Testis (tissue), 2 donors: Measurements from ENCODE around the gene COL6A2.

Source experiments
- POLR2A ChIP-seq: fragments of 450-650 bp; IDR thresholded peaks from one replicate; pipeline ENCODE4 v1.6.1; 2017; ENCODE audit warnings: antibody characterized with exemption, mild to moderate bottlenecking, moderate library complexity
- TF ChIP-seq, protein P1 (sequence below), 3 experiments: fragments of 450-650 bp in 2 of 3; fragments of 200-600 bp in 1 of 3; sonication (generic) in 1 of 3; IDR thresholded peaks; one replicate each; pipeline ENCODE4 v1.5.1; 2016 to 2019; ENCODE audit warnings: antibody characterized with exemption in 3 of 3, mild to moderate bottlenecking in 2 of 3, moderate library complexity in 1 of 3

DNA sequence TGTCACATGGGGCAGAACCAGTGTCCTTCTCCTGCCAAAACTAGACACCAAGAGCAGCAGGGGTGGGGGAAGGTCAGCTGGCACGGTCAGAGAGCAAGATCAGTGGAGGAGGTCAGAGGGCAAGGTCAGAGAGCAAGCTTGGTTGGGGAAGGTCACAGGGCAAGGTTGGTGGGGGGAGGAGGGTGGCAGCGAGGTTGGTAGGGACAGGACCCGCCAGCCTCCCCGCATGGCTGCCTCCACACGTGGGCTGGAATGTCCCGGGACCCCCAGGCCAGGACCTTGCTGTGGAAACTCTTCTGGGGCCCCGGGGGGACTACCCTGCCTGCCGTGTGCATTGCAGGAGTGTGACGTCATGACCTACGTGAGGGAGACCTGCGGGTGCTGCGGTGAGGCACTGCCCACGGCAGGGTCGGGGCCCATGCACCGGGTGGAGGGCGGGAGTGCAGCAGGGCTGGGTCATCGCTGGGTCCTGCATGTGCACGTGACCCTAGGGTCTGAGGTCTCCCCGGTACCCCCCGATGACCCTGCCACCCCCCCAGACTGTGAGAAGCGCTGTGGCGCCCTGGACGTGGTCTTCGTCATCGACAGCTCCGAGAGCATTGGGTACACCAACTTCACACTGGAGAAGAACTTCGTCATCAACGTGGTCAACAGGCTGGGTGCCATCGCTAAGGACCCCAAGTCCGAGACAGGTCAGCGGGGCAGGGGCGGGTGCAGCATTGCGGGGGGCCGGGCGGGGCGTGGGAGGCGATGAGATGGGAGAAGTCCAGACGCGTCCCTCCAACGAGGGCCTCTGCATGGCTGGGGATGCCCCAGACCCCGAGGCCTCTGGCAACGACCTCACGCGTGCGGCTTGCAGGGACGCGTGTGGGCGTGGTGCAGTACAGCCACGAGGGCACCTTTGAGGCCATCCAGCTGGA, 27.3 kb downstream of the COL6A2 start:
- TF ChIP-seq, protein P1, sequence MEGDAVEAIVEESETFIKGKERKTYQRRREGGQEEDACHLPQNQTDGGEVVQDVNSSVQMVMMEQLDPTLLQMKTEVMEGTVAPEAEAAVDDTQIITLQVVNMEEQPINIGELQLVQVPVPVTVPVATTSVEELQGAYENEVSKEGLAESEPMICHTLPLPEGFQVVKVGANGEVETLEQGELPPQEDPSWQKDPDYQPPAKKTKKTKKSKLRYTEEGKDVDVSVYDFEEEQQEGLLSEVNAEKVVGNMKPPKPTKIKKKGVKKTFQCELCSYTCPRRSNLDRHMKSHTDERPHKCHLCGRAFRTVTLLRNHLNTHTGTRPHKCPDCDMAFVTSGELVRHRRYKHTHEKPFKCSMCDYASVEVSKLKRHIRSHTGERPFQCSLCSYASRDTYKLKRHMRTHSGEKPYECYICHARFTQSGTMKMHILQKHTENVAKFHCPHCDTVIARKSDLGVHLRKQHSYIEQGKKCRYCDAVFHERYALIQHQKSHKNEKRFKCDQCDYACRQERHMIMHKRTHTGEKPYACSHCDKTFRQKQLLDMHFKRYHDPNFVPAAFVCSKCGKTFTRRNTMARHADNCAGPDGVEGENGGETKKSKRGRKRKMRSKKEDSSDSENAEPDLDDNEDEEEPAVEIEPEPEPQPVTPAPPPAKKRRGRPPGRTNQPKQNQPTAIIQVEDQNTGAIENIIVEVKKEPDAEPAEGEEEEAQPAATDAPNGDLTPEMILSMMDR (IDR thresholded peaks at IDR 0.05) = no peak
- no peak for TF ChIP-seq POLR2A
